Measurements from ENCODE around the gene BNIP3. TPM values are rescaled to one million over a fixed set of nuclear protein-coding genes. Genes with fewer than 3 reads are reported as not detected.

Gene BNIP3
- total and polyA plus RNA-seq, 2 experiments from 2014 or later, result 82.4 to 112 TPM

GRCh38 chr10:131942455-131942854 is 39.3 kb downstream of the BNIP3 start:
- Histone ChIP-seq H3K27ac (no peak overlapping the region), H2AFZ (no peak overlapping the region), H3K36me3 (replicated peaks; ENCODE audit: insufficient read depth, low read depth) (no peaks in the 10 kb centered on the region), H3K9me3 (ENCODE audit: low read depth) (no peaks in the 10 kb centered on the region), H3K79me2 (peaks cover 14% of the 10 kb centered on the region), H3K9me2 (replicated peaks; ENCODE audit: insufficient read depth) (no peaks in the 10 kb centered on the region), H3K4me3 (no peak overlapping the region), H4K20me1 (ENCODE audit: insufficient read depth, poor library complexity, severe bottlenecking) (peaks cover 10% of the 10 kb centered on the region), H3K27me3 (no peaks in the 10 kb centered on the region), H3K4me1 (ENCODE audit: insufficient read depth) (no peaks in the 10 kb centered on the region), H3K4me2 (no peak overlapping the region)
- TF ChIP-seq EZH2phosphoT487 (IDR thresholded peaks at IDR 0.05; ENCODE audit: low read depth, severe bottlenecking, unreplicated experiment), result no peak
- TF ChIP-seq EZH2 (IDR thresholded peaks at IDR 0.05; ENCODE audit: borderline replicate concordance), result no peak
- no peak for TF ChIP-seq CTCF (IDR thresholded peaks at IDR 0.05; ENCODE audit: poor library complexity)
- WGBS (ENCODE audit: low lambda C conversion rate, missing lambda C conversion rate), result 100% methylated on average over 1 of the region's 1 CpG
- no peak for DNase-seq (ENCODE audit: low spot score)

GRCh38 chr10:131938681-131939080 is 43.0 kb downstream of the BNIP3 start:
- no peaks in the 10 kb centered on the region for H3K9me3 ChIP-seq (ENCODE audit: low read depth)
- no peaks in the 10 kb centered on the region for H3K9me2 ChIP-seq (replicated peaks; ENCODE audit: insufficient read depth)
- H3K27me3 ChIP-seq, result no peaks in the 10 kb centered on the region
- no peaks in the 10 kb centered on the region for H3K4me1 ChIP-seq (ENCODE audit: insufficient read depth)
- H2AFZ ChIP-seq, result no peak overlapping the region
- peaks cover 50% of the 10 kb centered on the region for H3K79me2 ChIP-seq
- H3K4me2 ChIP-seq, result no peak overlapping the region
- H3K4me3 ChIP-seq, result no peak overlapping the region
- DNase-seq (ENCODE audit: low spot score), result no peak
- WGBS (ENCODE audit: low lambda C conversion rate, missing lambda C conversion rate), result 98% methylated on average over 10 of the region's 10 CpGs
- TF ChIP-seq CTCF (IDR thresholded peaks at IDR 0.05; ENCODE audit: poor library complexity) (no peak), EZH2 (IDR thresholded peaks at IDR 0.05; ENCODE audit: borderline replicate concordance) (no peak), EZH2phosphoT487 (IDR thresholded peaks at IDR 0.05; ENCODE audit: low read depth, severe bottlenecking, unreplicated experiment) (no peak)
- peaks cover 39% of the 10 kb centered on the region for H4K20me1 ChIP-seq (ENCODE audit: insufficient read depth, poor library complexity, severe bottlenecking)
- no peaks in the 10 kb centered on the region for H3K36me3 ChIP-seq (replicated peaks; ENCODE audit: insufficient read depth, low read depth)
- H3K27ac ChIP-seq, result no peak overlapping the region

GRCh38 chr10:131937836-131938235 is 43.9 kb downstream of the BNIP3 start:
- Histone ChIP-seq H2AFZ (no peak overlapping the region), H3K9me3 (ENCODE audit: low read depth) (no peaks in the 10 kb centered on the region), H3K9me2 (replicated peaks; ENCODE audit: insufficient read depth) (no peaks in the 10 kb centered on the region), H3K27me3 (no peaks in the 10 kb centered on the region), H3K79me2 (peaks cover 58% of the 10 kb centered on the region), H3K4me2 (no peak overlapping the region), H4K20me1 (ENCODE audit: insufficient read depth, poor library complexity, severe bottlenecking) (peaks cover 48% of the 10 kb centered on the region), H3K27ac (no peak overlapping the region), H3K36me3 (replicated peaks; ENCODE audit: insufficient read depth, low read depth) (no peaks in the 10 kb centered on the region), H3K4me3 (no peak overlapping the region), H3K4me1 (ENCODE audit: insufficient read depth) (no peaks in the 10 kb centered on the region)
- DNase-seq (ENCODE audit: low spot score), result no peak
- WGBS (ENCODE audit: low lambda C conversion rate, missing lambda C conversion rate), result 93% methylated on average over 20 of the region's 20 CpGs
- TF ChIP-seq EZH2phosphoT487 (IDR thresholded peaks at IDR 0.05; ENCODE audit: low read depth, severe bottlenecking, unreplicated experiment), result no peak
- TF ChIP-seq EZH2 (IDR thresholded peaks at IDR 0.05; ENCODE audit: borderline replicate concordance), result no peak
- TF ChIP-seq CTCF (IDR thresholded peaks at IDR 0.05; ENCODE audit: poor library complexity), result no peak

GRCh38 chr10:131936736-131937135 is 45.0 kb downstream of the BNIP3 start:
- Histone ChIP-seq H3K4me3 (no peak overlapping the region), H3K79me2 (peaks cover 65% of the 10 kb centered on the region), H3K4me2 (no peak overlapping the region), H3K36me3 (replicated peaks; ENCODE audit: insufficient read depth, low read depth) (no peaks in the 10 kb centered on the region), H4K20me1 (ENCODE audit: insufficient read depth, poor library complexity, severe bottlenecking) (peaks cover 57% of the 10 kb centered on the region), H3K9me3 (ENCODE audit: low read depth) (no peaks in the 10 kb centered on the region), H3K27me3 (no peaks in the 10 kb centered on the region), H2AFZ (no peak overlapping the region), H3K9me2 (replicated peaks; ENCODE audit: insufficient read depth) (no peaks in the 10 kb centered on the region), H3K27ac (no peak overlapping the region), H3K4me1 (ENCODE audit: insufficient read depth) (no peaks in the 10 kb centered on the region)
- 74% methylated on average over 18 of the region's 18 CpGs for WGBS (ENCODE audit: low lambda C conversion rate, missing lambda C conversion rate)
- TF ChIP-seq EZH2 (IDR thresholded peaks at IDR 0.05; ENCODE audit: borderline replicate concordance) (no peak), CTCF (IDR thresholded peaks at IDR 0.05; ENCODE audit: poor library complexity) (no peak), EZH2phosphoT487 (IDR thresholded peaks at IDR 0.05; ENCODE audit: low read depth, severe bottlenecking, unreplicated experiment) (no peak)
- no peak for DNase-seq (ENCODE audit: low spot score)

Measured in hepatocyte (in vitro differentiated cells).